Mucosa of rectum (tissue), 2 donors: ENCODE measurements around the gene IL17RA.

Experiments
- H3K27ac ChIP-seq, 2 donors: one replicate each; pipeline ENCODE4 v1.7.0; 2013; ENCODE audit warnings: inconsistent platforms in 2 of 2, low read depth in 2 of 2, low read length in 2 of 2
- H3K27me3 ChIP-seq, 2 donors: one replicate each; pipeline ENCODE4 v1.7.0; 2013; ENCODE audit warnings: low read length in 2 of 2; ENCODE audit not compliant: control insufficient read depth in 2 of 2, insufficient read depth in 2 of 2
- H3K36me3 ChIP-seq, 2 donors: one replicate each; pipeline ENCODE4 v1.7.0; 2013; ENCODE audit warnings: low read length in 2 of 2; ENCODE audit not compliant: control insufficient read depth in 2 of 2, insufficient read depth in 2 of 2
- H3K4me1 ChIP-seq, 2 donors: one replicate each; pipeline ENCODE4 v1.7.0; 2013; ENCODE audit warnings: low read length in 2 of 2, mild to moderate bottlenecking in 1 of 2; ENCODE audit not compliant: control insufficient read depth in 2 of 2, insufficient read depth in 2 of 2
- H3K4me3 ChIP-seq, 2 donors: one replicate each; pipeline ENCODE4 v1.7.0; 2013; ENCODE audit warnings: low read length in 2 of 2
- H3K9ac ChIP-seq, 2 donors: one replicate each; pipeline ENCODE4 v1.7.0; 2013; ENCODE audit warnings: low read length in 2 of 2, low read depth in 1 of 2, mild to moderate bottlenecking in 1 of 2
- H3K9me3 ChIP-seq, 2 donors: one replicate each; pipeline ENCODE4 v1.7.0; 2013; ENCODE audit warnings: low read length in 2 of 2; ENCODE audit not compliant: control insufficient read depth in 2 of 2
- donor health status: healthy.
- donor health status: Normal muscosa, but diverticular disease.

IL17RA gene

DNA sequence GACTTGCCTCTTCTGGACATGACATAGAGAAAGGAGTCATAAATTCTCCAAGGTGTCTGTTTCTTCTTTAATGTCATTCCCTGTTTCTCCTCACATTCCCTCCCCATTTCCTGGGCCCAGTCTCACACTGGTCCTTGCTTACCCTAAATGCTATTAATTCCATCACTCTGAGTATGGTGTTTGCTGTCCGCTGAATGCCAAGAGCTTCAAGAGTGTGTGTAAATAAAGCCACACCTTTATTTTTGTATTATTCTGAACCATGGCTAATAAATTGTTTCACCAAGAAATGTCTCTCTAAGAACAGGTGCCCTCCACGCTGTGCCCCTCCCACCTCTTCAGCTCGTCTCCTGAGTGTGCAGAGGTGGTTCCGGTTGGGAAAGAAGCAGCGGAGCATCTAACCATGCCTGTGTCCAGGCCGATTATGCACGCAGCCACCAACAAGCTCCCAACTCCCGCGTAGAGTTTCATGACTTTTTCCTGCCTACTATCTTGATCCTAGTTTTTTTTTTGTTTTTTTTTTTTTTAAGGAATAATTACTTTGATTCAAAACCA lies 27.8 kb downstream of the IL17RA start:
- H3K9me3 ChIP-seq: no peaks in the 10 kb centered on the region
- H3K36me3 ChIP-seq: peaks cover 14 to 17% of the 10 kb centered on the region in 2 donors
- H3K4me3 ChIP-seq: no peak overlapping the region
- H3K4me1 ChIP-seq: peaks cover 0 to 3% of the 10 kb centered on the region in 2 donors
- H3K9ac ChIP-seq: no peak overlapping the region
- no peaks in the 10 kb centered on the region for H3K27me3 ChIP-seq
- no peak overlapping the region for H3K27ac ChIP-seq

- H3K27me3 ChIP-seq: no peaks in the 10 kb centered on the region
- peaks cover 3 to 5% of the 10 kb centered on the region in 2 donors for H3K4me1 ChIP-seq
Measured at GRCh38 chr22:17113600-17113999, 28.8 kb downstream of the IL17RA start.

GRCh38 chr22:17114173-17114897 lies 29.5 kb downstream of the IL17RA start:
- H3K27ac ChIP-seq: no peak overlapping the region
- H3K36me3 ChIP-seq: peaks cover 4% of the 10 kb centered on the region in 2 donors
- no peaks in the 10 kb centered on the region for H3K9me3 ChIP-seq
- peaks cover 3 to 5% of the 10 kb centered on the region in 2 donors for H3K4me1 ChIP-seq
- no peak overlapping the region for H3K4me3 ChIP-seq
- H3K9ac ChIP-seq: no peak overlapping the region
- no peaks in the 10 kb centered on the region for H3K27me3 ChIP-seq

More at GRCh38 chr22:17113600-17113999, 28.8 kb downstream of the IL17RA start:
- Histone ChIP-seq H3K9me3 (no peaks in the 10 kb centered on the region), H3K36me3 (peaks cover 7 to 11% of the 10 kb centered on the region in 2 donors), H3K27ac (no peak overlapping the region), H3K4me3 (no peak overlapping the region), H3K9ac (no peak overlapping the region)

DNA sequence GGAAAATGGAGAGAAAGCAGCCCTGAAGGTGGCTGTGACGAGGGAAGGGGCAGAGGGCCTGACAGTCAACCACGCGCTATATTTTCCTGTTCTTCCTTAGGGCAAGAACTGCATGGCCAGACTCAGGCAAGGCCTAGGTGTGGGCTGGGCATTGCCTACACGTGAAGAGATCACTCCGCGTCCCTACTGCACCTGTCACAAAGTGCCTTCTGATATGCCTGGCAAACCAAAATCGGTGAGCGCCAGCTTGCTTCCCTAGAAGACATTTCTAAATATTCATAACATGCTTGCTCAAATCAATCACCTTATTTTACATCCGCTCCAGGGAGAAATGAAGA lies 30.1 kb downstream of the IL17RA start:
- H3K9ac ChIP-seq: no peak overlapping the region
- H3K27me3 ChIP-seq: peaks cover 0 to 2% of the 10 kb centered on the region in 2 donors
- no peaks in the 10 kb centered on the region for H3K36me3 ChIP-seq
- H3K4me1 ChIP-seq: peaks cover 3 to 5% of the 10 kb centered on the region in 2 donors
- H3K27ac ChIP-seq: no peak overlapping the region
- H3K9me3 ChIP-seq: no peaks in the 10 kb centered on the region
- no peak overlapping the region for H3K4me3 ChIP-seq

- Histone ChIP-seq H3K9ac (no peak overlapping the region), H3K27me3 (peaks cover 0 to 3% of the 10 kb centered on the region in 2 donors), H3K27ac (no peak overlapping the region), H3K36me3 (no peaks in the 10 kb centered on the region), H3K4me3 (no peak overlapping the region), H3K4me1 (peaks cover 3 to 5% of the 10 kb centered on the region in 2 donors), H3K9me3 (no peaks in the 10 kb centered on the region)
Measured at GRCh38 chr22:17115236-17115635, 30.4 kb downstream of the IL17RA start.

DNA sequence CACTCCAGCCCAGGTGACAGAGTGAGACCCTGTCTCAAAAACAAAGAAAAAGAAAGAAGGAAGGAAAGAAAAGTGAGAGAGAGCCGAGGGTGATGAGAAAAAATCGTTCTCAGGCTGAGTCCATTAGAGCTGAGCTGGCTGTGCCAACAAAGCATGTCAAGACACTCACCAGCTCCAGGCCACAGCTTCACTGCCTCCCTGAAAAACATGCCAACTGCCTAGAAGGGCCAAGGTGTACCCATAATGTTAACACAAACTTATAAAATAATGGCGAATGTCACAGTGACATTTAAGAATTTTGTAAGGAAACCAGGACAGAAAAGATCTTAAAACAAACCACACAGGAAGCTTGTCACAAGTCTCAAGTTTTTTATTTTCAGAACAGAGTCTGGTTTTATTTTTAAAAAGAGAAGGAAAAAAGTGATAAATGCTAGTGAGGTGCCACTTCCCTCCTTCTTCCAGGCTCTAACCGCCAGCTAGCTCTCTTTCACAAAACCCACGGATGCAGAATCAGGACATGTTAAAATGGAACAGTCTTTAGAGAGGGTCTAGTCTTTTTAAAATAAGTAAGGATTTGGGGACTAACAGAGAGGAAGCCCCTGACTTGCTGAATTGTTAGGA lies 31.3 kb downstream of the IL17RA start:
- Histone ChIP-seq H3K4me1 (peaks cover 3 to 5% of the 10 kb centered on the region in 2 donors), H3K27me3 (peaks cover 0 to 3% of the 10 kb centered on the region in 2 donors), H3K9me3 (no peaks in the 10 kb centered on the region), H3K9ac (no peak overlapping the region), H3K27ac (no peak overlapping the region), H3K4me3 (no peak overlapping the region), H3K36me3 (no peaks in the 10 kb centered on the region)

GRCh38 chr22:17116572-17117330 lies 32.0 kb downstream of the IL17RA start:
- Histone ChIP-seq H3K4me1 (peaks cover 6 to 9% of the 10 kb centered on the region in 2 donors), H3K27ac (no peak overlapping the region), H3K36me3 (no peaks in the 10 kb centered on the region), H3K27me3 (peaks cover 4 to 8% of the 10 kb centered on the region in 2 donors), H3K9me3 (no peaks in the 10 kb centered on the region), H3K4me3 (no peak overlapping the region), H3K9ac (no peak overlapping the region)

- Histone ChIP-seq H3K9me3 (no peaks in the 10 kb centered on the region), H3K27ac (no peak overlapping the region), H3K4me1 (peaks cover 6 to 9% of the 10 kb centered on the region in 2 donors), H3K4me3 (no peak overlapping the region), H3K27me3 (peaks cover 10 to 14% of the 10 kb centered on the region in 2 donors), H3K36me3 (no peaks in the 10 kb centered on the region), H3K9ac (no peak overlapping the region)
Measured at GRCh38 chr22:17117400-17117799, 32.6 kb downstream of the IL17RA start.

DNA sequence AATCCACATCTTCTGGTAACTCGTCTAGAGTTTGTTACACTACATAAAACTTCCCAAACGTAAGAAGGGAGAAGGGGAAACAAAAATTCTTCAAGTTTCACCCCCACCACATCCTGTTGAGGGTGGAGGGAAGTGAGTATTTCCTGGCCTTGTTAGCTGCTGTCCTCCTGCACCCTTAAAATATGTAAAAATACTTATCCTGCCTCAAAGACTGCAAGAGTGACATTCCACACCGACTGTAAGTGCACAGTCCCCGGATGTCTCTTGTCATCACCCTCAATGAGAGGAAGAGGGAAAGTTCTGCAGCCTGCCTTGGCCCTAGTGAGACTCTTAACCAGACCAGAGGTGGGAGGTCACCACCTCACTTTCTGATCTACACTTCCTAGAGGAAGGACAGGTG lies 33.1 kb downstream of the IL17RA start:
- Histone ChIP-seq H3K4me1 (peaks cover 6 to 9% of the 10 kb centered on the region in 2 donors), H3K27ac (no peak overlapping the region), H3K27me3 (peaks cover 11 to 18% of the 10 kb centered on the region in 2 donors), H3K4me3 (no peak overlapping the region), H3K9ac (no peak overlapping the region), H3K36me3 (no peaks in the 10 kb centered on the region), H3K9me3 (no peaks in the 10 kb centered on the region)

DNA sequence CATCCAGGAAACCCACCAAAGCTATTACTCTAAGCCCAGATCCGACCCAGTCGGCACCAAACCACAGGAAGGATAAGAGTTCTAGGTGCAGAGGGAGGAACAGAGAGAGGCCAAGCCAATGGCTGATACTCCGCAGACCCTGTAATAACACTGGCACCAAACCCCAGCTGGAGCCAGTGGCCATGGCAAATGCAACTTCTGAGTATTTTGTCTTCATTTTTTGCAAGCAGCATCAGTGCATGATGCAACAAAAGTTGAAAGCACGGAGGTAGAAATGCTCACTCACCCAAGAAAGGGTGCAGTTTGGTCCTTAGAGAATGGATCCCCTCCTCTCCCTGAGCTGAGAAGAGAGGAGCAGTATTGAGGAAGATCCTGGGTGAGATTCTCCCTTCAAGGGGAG lies 33.5 kb downstream of the IL17RA start:
- H3K9me3 ChIP-seq: no peaks in the 10 kb centered on the region
- H3K4me3 ChIP-seq: no peak overlapping the region
- no peak overlapping the region for H3K27ac ChIP-seq
- H3K36me3 ChIP-seq: no peaks in the 10 kb centered on the region
- H3K4me1 ChIP-seq: peaks cover 6 to 9% of the 10 kb centered on the region in 2 donors
- H3K9ac ChIP-seq: no peak overlapping the region
- peaks cover 11 to 19% of the 10 kb centered on the region in 2 donors for H3K27me3 ChIP-seq
